Measurements from ENCODE around the gene NLE1.
"Not testable (repeated sequence)": the region's sequence is repeated elsewhere in the genome, so short reads cannot be mapped to it uniquely, and the experiment has no call there.

NLE1 gene

DNA sequence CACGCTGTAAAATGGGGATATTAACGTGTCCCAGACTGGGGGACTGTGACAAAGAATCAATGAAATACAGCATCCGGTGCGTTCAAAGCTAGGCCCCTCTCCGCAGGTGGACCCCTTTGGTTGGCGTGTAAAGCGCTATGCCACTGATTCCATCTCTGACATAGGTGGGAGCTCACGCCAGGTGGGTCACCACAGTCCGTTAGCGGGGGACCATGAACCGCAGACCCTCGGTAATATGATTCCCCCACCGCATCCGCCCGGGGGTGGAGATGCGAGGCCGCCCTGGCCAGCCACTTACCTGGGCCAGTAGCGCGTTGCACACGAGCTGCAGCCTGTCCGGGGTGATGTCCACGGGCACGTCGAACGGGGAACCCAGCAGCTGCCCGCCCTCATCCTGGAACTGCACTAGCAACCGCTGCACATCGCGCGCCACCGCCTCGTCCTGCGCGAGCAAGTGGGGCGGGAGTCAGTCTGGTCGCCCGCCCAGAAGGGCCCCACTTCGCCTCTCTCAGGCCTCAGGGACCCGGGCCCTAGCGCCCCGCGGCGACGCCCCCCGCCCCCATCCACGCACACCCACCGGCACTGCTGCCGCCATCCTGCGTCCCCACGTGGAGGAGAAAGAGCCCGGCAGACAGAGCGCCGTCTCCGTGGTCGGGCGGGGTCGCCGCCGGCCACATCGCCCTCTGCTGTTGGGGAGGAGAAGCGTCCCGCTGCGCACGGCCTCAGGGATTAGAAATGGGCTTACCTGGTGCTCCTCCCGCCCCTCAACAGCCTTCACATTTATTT is at the start of gene NLE1:
Gene NLE1, minus strand, starts transcription at position 623 of the 786 bp plus-strand sequence. Its CDS starts 28 bp downstream, at position 595.
- H3K36me3 ChIP-seq (ENCODE audit: control insufficient read depth in 1 of 2, insufficient read depth in 2 of 2, low read length in 2 of 2) = peaks cover 11 to 21% of the 10 kb centered on the region in 2 donors
- peak within 1 kb of the TSS; percentile 86 to 87 for H3K4me3 ChIP-seq (ENCODE audit: low read depth in 1 of 2, low read length in 2 of 2)
- no peak within 1 kb of the TSS for H3K27ac ChIP-seq (ENCODE audit: low read length)
- no peaks in the 10 kb centered on the region for H3K9me3 ChIP-seq (ENCODE audit: control insufficient read depth in 1 of 2, low read length in 2 of 2)
- H3K4me1 ChIP-seq (ENCODE audit: control insufficient read depth in 1 of 2, insufficient read depth in 2 of 2, low read length in 2 of 2) = peaks cover 0 to 8% of the 10 kb centered on the region in 2 donors
- H3K27me3 ChIP-seq (ENCODE audit: low read depth, low read length) = no peaks in the 10 kb centered on the region

DNA sequence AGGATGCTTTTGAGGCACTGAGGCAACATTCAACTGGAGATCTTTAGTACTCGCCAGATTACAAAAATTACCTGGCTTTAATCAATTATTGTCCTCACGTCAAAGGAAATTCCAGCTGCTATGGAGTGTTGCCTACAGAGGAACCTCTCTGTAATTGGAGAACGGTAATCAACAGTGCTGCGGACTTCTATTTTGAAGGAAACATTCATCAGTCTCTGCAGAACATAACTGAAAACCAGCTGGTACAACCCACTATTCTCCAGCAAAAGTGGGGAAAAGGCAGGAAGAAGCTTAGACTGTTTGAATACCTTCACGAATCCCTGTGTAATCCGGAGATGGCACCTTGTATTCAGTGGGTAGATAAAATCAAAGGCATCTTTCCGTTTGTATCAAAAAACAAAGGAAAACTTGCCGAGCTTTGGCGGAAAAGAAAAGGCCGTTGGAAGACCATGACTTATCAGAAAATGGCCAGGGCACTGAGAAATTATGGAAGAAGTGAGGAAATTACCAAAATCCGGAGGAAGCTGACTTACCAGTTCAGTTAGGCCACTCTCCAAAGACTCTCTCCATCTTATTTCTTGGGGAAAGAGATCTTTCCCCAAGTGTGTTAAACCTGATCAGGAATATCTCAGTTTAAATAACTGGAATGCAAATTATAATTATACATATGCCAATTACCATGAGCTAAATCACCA is 49.0 kb upstream of the NLE1 start:
- no peaks in the 10 kb centered on the region for H3K4me1 ChIP-seq (ENCODE audit: control insufficient read depth in 1 of 2, insufficient read depth in 2 of 2, low read length in 2 of 2)
- H3K27me3 ChIP-seq (ENCODE audit: low read depth, low read length) = no peaks in the 10 kb centered on the region
- no peak overlapping the region for H3K4me3 ChIP-seq (ENCODE audit: low read depth in 1 of 2, low read length in 2 of 2)
- no peaks in the 10 kb centered on the region for H3K9me3 ChIP-seq (ENCODE audit: control insufficient read depth in 1 of 2, low read length in 2 of 2)
- H3K27ac ChIP-seq (ENCODE audit: low read length) = no peak overlapping the region
- no peaks in the 10 kb centered on the region for H3K36me3 ChIP-seq (ENCODE audit: control insufficient read depth in 1 of 2, insufficient read depth in 2 of 2, low read length in 2 of 2)

DNA sequence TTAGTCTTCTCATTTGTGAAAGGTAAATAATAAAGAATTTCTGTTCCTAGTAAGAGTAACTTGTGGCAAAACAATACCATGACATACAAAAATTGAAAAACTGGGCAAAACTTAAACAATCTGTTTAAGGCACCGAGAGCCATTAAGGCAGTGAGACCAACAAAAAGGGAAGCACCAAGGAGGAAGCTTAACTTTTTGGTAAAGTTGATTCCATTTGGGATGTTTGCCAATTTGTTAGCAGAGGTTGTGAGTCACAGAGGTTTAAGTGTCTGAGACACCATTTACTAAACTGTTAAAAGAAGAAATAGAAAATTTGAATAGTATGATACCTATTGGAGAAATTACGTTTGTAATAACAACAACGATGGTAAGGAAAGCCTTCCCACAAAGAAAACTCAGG is 47.2 kb upstream of the NLE1 start:
- H3K36me3 ChIP-seq (ENCODE audit: control insufficient read depth in 1 of 2, insufficient read depth in 2 of 2, low read length in 2 of 2) = no peaks in the 10 kb centered on the region
- no peak overlapping the region for H3K4me3 ChIP-seq (ENCODE audit: low read depth in 1 of 2, low read length in 2 of 2)
- H3K27ac ChIP-seq (ENCODE audit: low read length) = no peak overlapping the region
- H3K27me3 ChIP-seq (ENCODE audit: low read depth, low read length) = no peaks in the 10 kb centered on the region
- H3K9me3 ChIP-seq (ENCODE audit: control insufficient read depth in 1 of 2, low read length in 2 of 2) = no peaks in the 10 kb centered on the region
- no peaks in the 10 kb centered on the region for H3K4me1 ChIP-seq (ENCODE audit: control insufficient read depth in 1 of 2, insufficient read depth in 2 of 2, low read length in 2 of 2)

DNA sequence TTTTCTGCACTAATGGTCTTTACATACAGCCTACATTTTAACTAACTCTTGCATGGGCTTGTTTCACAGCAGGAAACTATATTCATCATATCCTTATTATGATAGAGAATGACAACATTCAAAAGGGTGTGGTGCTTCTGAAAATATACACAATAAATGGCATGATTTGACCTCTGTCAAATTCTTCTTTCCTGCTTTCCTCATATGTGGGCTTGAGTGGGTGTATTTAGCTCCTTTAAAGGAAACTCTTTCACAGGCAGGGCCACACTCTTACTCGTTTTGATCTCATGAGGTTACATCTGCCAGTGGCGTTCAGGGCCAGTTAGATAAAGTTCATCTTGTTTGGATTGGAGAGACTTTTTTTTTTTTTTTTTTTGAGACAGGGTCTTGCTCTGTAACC is 46.0 kb upstream of the NLE1 start:
- no peaks in the 10 kb centered on the region for H3K4me1 ChIP-seq (ENCODE audit: control insufficient read depth in 1 of 2, insufficient read depth in 2 of 2, low read length in 2 of 2)
- no peak overlapping the region for H3K27ac ChIP-seq (ENCODE audit: low read length)
- no peaks in the 10 kb centered on the region for H3K36me3 ChIP-seq (ENCODE audit: control insufficient read depth in 1 of 2, insufficient read depth in 2 of 2, low read length in 2 of 2)
- H3K4me3 ChIP-seq (ENCODE audit: low read depth in 1 of 2, low read length in 2 of 2) = no peak overlapping the region
- H3K9me3 ChIP-seq (ENCODE audit: control insufficient read depth in 1 of 2, low read length in 2 of 2) = no peaks in the 10 kb centered on the region
- H3K27me3 ChIP-seq (ENCODE audit: low read depth, low read length) = no peaks in the 10 kb centered on the region

DNA sequence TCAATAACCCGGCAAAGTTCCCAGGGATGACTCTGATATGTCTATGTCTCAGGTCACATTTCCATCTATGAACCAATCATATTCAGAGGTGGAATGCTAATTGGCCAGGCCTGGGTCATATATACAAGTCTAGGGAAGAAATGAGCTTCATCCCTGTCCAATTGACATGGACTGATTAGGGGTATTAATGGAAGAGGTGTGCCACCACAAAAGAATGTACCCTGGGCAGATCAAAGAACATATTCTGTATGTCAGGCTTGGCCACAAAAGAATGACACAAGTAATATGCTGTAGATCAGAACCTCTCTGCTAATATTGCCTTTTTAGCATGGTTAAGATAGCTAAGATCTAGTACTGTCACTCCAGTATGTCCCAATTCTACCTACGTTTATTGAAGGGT is 45.4 kb upstream of the NLE1 start:
- Histone ChIP-seq H3K27ac (ENCODE audit: low read length) (no peak overlapping the region), H3K36me3 (ENCODE audit: control insufficient read depth in 1 of 2, insufficient read depth in 2 of 2, low read length in 2 of 2) (no peaks in the 10 kb centered on the region), H3K4me1 (ENCODE audit: control insufficient read depth in 1 of 2, insufficient read depth in 2 of 2, low read length in 2 of 2) (no peaks in the 10 kb centered on the region), H3K9me3 (ENCODE audit: control insufficient read depth in 1 of 2, low read length in 2 of 2) (no peaks in the 10 kb centered on the region), H3K4me3 (ENCODE audit: low read depth in 1 of 2, low read length in 2 of 2) (no peak overlapping the region), H3K27me3 (ENCODE audit: low read depth, low read length) (no peaks in the 10 kb centered on the region)

DNA sequence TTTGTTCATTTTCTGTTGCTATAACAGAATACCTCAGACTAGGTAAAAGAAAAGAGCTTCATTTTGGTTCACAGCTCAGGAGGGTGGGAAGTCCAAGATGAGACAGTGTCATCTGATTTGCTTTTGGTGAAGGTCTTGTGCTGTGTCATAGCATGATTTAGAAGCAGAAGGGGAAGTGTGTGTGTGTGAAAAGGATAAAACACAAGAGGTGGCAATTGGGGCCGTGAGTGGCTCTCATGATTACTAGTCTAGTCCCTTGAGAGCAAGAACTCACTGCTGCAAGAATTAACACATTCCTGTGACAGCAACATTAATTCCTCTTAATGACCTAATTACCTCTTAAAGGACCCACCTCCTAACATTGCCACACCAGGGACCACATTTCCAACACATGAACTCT is 43.7 kb upstream of the NLE1 start:
- Histone ChIP-seq H3K4me1 (ENCODE audit: control insufficient read depth in 1 of 2, insufficient read depth in 2 of 2, low read length in 2 of 2) (no peaks in the 10 kb centered on the region), H3K27ac (ENCODE audit: low read length) (no peak overlapping the region), H3K36me3 (ENCODE audit: control insufficient read depth in 1 of 2, insufficient read depth in 2 of 2, low read length in 2 of 2) (no peaks in the 10 kb centered on the region), H3K27me3 (ENCODE audit: low read depth, low read length) (no peaks in the 10 kb centered on the region), H3K4me3 (ENCODE audit: low read depth in 1 of 2, low read length in 2 of 2) (no peak overlapping the region), H3K9me3 (ENCODE audit: control insufficient read depth in 1 of 2, low read length in 2 of 2) (no peaks in the 10 kb centered on the region)

DNA sequence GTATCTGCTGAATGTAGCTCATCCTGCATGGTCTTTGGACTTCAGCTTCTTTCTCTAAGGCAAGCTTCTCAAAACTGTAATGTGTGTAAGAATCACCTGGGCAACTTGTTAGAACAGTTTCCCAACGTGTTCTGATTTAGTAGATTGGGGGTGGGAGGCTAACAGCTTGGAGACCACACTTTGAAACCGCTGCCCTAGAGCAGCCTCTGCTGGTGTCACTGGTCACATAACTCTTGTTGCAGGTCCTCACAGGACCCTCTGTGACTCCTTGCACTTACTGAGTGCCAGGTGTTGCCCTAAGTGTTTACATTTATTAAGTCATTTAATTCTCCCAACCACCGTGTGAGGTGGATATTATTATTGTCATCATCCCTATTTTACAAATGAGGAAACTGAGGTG is 42.2 kb upstream of the NLE1 start:
- H3K36me3 ChIP-seq (ENCODE audit: control insufficient read depth in 1 of 2, insufficient read depth in 2 of 2, low read length in 2 of 2) = no peaks in the 10 kb centered on the region
- H3K27ac ChIP-seq (ENCODE audit: low read length) = no peak overlapping the region
- H3K4me3 ChIP-seq (ENCODE audit: low read depth in 1 of 2, low read length in 2 of 2) = no peak overlapping the region
- H3K4me1 ChIP-seq (ENCODE audit: control insufficient read depth in 1 of 2, insufficient read depth in 2 of 2, low read length in 2 of 2) = no peaks in the 10 kb centered on the region
- no peaks in the 10 kb centered on the region for H3K9me3 ChIP-seq (ENCODE audit: control insufficient read depth in 1 of 2, low read length in 2 of 2)
- H3K27me3 ChIP-seq (ENCODE audit: low read depth, low read length) = no peaks in the 10 kb centered on the region

DNA sequence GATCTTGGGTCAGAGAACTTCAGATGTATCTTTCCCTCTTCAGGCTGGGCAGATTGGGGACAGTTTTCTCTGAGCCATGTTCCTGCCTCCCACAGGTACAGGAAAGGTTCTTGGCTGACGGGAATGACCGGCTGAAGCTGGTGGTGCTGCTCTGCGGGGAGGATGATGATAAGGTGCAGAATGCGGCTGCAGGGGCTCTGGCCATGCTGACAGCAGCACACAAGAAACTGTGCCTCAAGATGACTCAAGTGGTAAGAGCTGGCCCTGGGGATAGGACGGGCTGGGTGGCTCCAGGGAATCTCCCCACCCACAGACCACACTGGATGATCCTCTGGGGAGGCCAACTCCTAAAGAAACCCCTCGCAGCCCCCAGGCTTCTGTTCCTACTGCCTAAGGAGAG is 41.2 kb upstream of the NLE1 start:
- Histone ChIP-seq H3K9me3 (ENCODE audit: control insufficient read depth in 1 of 2, low read length in 2 of 2) (no peaks in the 10 kb centered on the region), H3K27ac (ENCODE audit: low read length) (no peak overlapping the region), H3K36me3 (ENCODE audit: control insufficient read depth in 1 of 2, insufficient read depth in 2 of 2, low read length in 2 of 2) (no peaks in the 10 kb centered on the region), H3K4me3 (ENCODE audit: low read depth in 1 of 2, low read length in 2 of 2) (no peak overlapping the region), H3K4me1 (ENCODE audit: control insufficient read depth in 1 of 2, insufficient read depth in 2 of 2, low read length in 2 of 2) (no peaks in the 10 kb centered on the region), H3K27me3 (ENCODE audit: low read depth, low read length) (no peaks in the 10 kb centered on the region)

DNA sequence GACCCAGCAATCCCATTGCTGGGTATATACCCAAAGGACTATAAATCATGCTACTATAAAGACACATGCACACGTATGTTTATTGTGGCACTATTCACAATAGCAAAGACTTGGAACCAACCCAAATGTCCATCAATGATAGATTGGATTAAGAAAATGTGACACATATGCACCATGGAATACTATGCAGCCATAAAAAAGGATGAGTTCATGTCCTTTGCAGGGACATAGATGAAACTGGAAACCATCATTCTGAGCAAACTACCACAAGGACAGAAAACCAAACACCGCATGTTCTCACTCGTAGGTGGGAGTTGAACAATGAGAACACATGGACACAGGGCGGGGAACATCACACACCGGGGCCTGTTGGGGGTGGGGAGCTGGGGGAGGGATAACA is 37.3 kb upstream of the NLE1 start:
- H3K4me1 ChIP-seq (ENCODE audit: control insufficient read depth in 1 of 2, insufficient read depth in 2 of 2, low read length in 2 of 2); H3K36me3 ChIP-seq (ENCODE audit: control insufficient read depth in 1 of 2, insufficient read depth in 2 of 2, low read length in 2 of 2); H3K27ac ChIP-seq (ENCODE audit: low read length); H3K27me3 ChIP-seq (ENCODE audit: low read depth, low read length); H3K4me3 ChIP-seq (ENCODE audit: low read depth in 1 of 2, low read length in 2 of 2); H3K9me3 ChIP-seq (ENCODE audit: control insufficient read depth in 1 of 2, low read length in 2 of 2): not testable (repeated sequence)

DNA sequence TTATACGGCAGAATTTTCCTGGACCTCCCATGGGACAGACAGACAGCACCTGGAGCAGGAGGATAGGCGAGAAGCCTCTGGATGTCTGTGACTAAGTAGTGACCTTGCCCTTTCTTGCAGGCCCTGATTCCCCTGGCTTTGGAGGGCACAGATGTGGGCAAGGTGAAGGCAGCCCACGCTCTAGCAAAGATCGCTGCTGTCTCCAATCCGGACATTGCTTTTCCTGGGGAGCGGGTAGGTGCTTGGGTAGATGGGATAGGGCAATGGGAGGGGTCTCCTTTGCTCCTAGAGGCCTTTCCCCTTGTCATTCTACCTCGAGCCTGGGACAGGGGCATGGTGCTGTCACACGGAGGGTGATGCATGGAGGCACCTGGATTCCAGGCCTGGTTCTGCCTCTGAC is 34.8 kb upstream of the NLE1 start:
- no peak overlapping the region for H3K27ac ChIP-seq (ENCODE audit: low read length)
- H3K27me3 ChIP-seq (ENCODE audit: low read depth, low read length) = no peaks in the 10 kb centered on the region
- H3K4me3 ChIP-seq (ENCODE audit: low read depth in 1 of 2, low read length in 2 of 2) = no peak overlapping the region
- H3K4me1 ChIP-seq (ENCODE audit: control insufficient read depth in 1 of 2, insufficient read depth in 2 of 2, low read length in 2 of 2) = no peaks in the 10 kb centered on the region
- H3K36me3 ChIP-seq (ENCODE audit: control insufficient read depth in 1 of 2, insufficient read depth in 2 of 2, low read length in 2 of 2) = no peaks in the 10 kb centered on the region
- H3K9me3 ChIP-seq (ENCODE audit: control insufficient read depth in 1 of 2, low read length in 2 of 2) = no peaks in the 10 kb centered on the region

DNA sequence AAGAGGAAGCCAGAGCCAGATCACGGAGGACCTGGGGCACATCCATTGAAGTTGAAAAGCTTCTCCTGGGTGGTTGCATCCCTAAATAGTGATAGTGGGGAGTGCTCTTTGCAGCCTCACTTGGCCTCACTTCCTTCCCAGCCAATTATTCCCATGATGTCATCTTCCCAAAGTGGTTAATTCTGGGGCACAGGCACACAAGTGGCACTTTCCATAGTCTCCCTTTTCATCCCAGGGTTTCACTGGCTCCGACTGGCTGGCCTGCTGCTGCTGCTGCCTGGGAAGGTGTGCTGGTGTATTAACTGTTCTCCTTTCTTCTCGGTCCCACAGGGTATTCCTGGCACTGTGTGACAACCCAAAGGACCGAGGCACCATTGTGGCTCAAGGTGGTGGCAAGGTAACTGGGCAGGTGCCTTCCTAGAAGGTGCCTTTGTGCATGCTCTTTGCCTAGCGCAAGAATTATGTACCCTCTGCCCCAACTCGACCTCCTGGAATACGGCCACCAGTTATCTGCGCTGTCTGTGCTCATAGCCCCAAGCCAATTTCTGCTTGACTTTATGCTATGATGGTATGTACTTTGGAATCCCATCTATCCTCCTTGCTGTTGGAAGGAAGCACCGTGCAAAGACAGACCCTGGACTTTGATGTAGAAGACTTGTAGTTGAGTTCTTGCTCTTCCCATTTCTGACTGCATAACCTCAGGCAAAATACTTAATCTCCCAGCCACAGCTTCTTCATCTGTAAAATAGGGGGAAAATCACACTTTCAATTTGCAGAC is 33.7 kb upstream of the NLE1 start:
- Histone ChIP-seq H3K4me3 (ENCODE audit: low read depth in 1 of 2, low read length in 2 of 2) (no peak overlapping the region), H3K9me3 (ENCODE audit: control insufficient read depth in 1 of 2, low read length in 2 of 2) (no peaks in the 10 kb centered on the region), H3K27me3 (ENCODE audit: low read depth, low read length) (no peaks in the 10 kb centered on the region), H3K36me3 (ENCODE audit: control insufficient read depth in 1 of 2, insufficient read depth in 2 of 2, low read length in 2 of 2) (no peaks in the 10 kb centered on the region), H3K27ac (ENCODE audit: low read length) (no peak overlapping the region), H3K4me1 (ENCODE audit: control insufficient read depth in 1 of 2, insufficient read depth in 2 of 2, low read length in 2 of 2) (no peaks in the 10 kb centered on the region)
